Measurements from ENCODE around the gene SCRN1.

Gene SCRN1

DNA sequence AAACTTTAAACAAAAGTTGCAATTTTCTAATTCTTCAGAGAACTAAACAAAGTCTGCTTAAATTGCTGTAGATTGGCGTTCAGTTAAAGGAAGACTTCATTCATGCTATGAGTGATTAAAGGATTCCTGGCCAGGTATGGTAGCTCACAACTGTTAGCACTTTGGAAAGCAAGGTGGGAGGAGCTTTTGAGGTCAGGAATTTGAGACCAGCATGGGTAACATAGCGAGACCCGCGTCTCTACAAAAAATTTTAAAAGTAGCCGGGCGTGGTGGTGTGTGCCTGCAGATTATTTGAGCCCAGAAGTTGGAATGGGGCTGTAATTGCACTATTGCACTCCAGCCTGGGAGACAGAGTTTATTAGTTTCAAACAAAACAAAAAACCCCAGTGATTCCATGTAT, 13.5 kb upstream of the SCRN1 start:
- no peak for DNase-seq

DNA sequence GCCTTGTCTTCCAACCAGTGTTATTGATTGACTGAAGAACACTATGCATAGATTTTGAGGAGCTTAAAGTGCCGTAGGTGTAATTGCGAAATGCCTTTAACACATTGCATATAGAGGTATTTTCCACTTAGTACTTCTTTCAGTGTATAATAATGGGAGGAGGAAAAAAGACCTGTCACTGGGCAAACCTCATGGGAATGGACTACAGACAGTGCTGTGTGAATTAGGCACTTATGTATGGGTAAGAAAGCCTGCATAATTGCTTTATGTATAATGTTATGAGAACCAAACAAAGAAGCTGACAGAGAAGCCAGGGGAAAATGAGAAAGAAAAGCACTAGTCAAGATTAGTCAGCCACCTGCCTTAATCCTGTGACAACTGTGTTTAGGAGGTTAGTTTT, 12.4 kb upstream of the SCRN1 start:
- DNase-seq: no peak

DNA sequence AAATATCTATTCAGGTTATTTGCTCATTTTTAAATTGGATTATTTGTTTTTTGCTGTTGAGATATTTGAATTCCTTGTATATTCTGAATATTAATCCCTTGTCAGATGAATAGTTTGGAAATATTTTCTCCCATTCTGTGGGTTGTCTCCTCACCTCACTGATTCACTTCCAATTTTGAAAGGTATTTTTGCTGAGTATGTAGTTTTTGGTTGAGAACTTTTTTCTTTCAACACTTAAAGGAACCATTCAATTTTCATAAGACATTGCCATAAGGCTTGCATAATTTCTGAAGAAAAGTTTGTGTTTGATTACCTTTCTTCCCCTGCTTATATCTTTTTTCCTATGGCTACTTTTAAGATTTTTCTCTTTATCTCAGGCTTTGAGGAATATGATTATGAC, 8.9 kb upstream of the SCRN1 start:
- no peak for DNase-seq

DNA sequence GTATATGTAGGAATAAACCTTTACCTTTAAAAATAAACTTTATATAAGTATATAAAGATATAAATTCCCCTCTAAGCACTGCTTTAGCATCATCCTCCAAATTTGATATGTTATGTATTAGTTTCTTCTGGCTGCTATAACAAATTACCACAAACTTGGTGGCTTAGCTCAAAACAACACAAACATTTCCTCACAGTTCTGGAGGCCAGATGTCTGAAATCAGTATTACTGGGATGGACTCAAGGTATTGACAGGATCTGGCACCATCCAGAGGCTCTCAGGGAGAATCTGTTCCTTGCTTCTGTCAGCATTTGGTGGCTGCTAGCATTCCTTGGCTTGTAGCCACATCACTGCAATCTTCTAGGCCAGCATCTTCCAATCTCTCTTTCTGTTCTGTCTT, 6.7 kb upstream of the SCRN1 start:
- no peak for DNase-seq

DNA sequence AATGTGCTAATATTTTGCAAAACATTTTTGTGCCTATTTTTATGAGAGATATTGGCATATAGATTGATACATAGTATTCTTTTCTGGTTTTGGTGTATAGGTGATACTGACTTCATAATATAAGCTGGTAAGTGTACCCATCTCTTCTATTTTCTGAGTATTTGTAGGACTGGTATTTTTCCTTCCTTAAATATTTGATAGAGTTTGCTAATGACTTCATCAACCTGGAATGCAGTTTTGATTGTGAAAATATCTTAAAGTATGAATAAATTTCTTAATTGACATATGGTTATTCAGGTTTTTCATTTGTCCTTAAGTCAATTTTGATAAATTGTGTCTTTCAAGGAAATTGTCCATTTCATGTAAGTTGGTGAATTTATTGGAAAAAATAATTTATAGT, 6.1 kb upstream of the SCRN1 start:
- no peak for DNase-seq

DNA sequence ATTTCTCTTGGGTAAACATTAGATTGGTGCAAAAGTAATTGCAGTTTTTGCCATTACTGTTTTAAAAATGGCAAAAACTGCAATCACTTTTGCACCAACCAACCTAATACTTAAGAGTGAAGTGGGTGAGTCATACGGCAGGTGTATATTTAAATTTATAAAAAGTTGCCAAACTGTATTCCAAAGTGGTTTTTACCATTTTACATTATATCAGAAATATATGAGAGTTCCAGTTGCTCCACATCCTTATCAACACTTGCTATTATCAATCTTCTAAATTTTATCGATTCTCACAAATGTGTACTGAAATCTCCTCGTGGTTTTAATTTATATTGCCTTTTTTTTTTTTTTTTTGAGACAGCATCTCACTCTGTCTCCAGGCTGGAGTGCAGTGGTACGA, 3.5 kb upstream of the SCRN1 start:
- DNase-seq: no peak

DNA sequence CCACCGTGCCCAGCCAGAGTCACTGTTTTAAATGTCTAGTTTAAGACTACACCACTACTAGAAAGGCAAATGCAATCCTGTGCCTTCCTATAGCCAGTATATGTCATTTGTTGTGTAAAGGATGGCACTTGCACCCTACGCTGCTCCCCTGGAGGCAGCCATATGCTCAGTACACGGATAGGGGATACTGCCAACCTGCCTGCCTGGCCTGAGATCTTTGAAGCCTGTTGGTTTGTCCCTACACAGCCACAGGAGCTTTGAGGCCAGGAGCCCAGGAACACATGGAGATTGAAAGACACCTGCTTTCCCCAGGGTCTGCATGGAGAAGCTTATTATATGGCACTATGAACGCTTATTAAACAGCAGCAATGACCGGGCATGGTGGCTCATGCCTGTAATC, 2.3 kb upstream of the SCRN1 start:
- no peak for DNase-seq

DNA sequence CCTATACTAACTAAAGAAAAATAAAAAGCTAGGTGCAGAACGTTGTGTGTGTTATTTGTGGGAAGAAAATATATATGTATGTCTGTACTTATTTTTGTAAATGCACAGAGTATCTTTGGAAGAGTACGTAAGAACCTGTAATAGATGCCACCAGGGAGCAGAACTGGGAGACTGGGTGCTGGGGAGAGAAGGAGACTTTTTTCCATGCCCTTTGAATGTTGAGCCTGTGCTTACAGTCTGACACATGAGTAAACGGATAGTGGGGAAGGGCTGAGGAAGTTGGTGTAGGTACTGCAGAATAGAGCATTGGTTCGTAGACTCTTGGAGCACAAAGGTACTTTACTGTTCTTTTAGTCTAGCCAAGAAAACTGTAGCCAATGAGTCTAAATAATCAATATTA, 1.3 kb upstream of the SCRN1 start:
- DNase-seq: no peak

DNA sequence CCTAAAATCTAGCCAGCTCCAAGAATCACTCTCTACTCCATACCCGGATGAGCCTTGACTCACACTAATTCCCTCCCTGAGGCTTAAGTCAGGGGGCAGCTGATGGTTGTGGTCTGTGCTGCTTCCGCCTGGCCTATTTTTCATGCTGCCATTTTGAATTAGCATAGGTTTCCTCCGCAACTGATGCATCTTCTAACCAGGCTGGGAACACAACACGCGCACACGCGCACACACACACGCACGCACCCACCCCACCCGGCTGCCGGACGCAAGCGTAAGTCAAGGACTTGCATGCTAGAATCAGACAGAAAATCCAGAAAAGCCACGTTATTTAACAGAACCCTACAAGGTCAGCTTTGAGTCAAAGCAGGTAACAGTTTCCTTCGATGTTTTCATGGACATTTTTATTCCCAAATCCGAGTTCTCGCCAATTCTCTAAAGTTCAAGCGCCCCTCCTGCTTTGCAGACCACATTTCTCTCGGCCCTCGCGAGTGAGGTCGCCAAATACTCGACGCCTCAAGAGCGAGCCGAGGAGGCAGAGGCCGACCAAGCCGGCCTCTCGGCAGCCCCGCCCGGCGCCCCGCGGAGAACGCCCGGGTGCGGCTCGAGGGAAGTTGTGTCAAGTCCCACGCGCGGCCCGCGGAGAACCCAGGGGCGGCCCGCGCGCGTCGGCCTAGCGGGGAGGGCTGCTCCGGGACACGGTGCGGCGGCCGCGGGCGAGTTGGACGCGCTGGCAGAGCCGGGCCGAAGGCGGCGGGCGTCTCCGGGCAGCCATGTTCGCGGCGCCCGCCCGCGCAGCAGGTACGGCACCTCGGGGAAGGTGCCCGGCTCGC, 961 bp downstream of the SCRN1 start:
- DNase-seq: peak; percentile 12

DNA sequence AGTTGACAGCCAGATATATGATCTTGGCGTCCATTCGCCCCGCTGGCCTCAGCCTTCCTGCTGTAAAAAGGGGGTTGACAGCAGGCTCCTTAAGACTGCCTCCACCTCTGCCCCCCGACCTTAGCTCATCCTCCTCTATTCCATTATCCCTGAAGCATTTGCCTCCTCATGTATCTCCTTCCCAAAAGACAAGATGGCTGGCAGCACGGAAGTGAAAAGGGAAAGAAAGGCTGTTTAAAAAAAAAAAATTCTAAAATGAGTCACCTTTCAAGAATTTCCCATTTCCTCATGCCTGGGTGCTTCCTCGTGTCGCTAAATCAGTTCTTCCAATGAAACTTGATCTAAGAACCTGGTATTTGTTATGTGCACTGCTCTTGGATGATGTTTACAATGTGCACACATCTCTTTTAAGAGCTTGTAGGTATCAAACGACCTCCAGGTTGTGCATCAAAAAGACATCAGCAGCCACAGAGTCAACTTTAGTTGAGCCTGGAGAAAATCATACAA, 1.7 kb downstream of the SCRN1 start:
- DNase-seq: no peak

DNA sequence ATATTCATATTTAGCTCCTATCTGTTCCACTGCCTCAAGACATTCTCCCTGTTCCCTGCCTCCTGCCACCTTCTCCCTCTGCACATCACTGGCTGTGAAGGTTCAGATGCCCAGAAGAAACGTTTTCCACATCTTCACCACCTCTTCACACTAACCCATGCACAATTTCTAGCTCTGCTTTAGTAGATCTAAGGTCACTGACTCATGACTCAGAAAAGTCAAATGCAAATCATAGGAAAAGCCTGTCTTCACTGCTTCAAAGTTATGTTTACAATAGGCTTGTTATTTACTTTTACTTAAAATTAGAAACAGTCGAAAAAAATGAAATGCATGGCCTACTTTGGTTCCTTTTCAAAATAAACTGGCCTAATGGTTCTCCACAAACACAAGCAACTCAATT, 2.5 kb downstream of the SCRN1 start:
- no peak for DNase-seq

DNA sequence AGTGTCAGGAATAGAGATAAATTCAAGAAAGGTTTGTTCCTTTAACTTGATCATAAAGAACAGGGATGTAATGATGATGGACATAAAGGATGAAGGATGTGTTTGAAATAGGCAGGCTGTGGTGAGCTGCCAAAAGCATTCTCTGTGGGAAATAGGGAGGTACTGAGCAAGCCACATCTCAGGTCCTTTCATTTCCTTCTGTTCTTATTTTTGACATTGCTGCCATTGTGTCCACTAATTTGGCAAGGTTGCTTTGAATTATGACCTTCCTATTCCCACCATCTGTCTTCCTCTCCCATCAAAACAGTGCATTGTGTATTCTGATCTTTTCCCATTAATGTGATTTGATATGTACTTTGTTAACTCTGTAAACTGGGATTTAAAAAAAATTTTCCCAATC, 9.4 kb downstream of the SCRN1 start:
- DNase-seq: no peak

DNA sequence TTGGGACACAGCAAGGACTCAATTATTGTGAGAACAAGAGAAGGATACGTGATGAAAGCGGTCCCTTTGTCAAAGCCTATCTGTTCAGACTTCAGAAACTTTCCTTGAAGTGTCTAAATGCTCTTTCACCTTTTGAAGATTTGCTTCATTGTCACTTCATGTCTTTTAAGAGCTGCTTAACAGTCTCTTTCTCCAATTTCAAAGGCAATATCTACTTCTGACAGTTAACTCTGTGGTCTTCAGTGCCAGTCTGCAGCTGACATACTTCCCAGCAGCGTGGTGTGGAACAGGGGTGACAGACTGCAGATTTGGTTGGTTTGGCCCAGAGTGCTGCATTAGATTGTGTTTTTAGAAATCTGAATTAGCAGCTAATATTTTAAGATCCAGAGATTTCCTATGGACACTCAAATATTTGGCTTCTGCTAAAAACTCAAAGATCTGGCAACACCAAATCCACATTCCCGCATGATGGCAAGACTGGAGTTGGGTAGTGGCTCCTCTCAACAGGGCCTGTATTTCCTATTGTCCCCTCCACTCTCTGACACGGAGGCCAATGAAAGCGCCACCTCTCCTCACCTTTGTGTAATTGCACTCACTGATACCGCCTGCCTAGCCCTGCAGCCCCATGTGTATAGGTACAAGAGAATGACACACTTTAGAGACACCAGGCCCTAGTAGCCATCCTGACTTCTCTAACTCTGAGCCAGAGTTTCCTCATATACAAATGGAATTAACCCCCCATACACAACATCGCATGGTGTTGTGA, 11.5 kb downstream of the SCRN1 start:
- no peak for DNase-seq

DNA sequence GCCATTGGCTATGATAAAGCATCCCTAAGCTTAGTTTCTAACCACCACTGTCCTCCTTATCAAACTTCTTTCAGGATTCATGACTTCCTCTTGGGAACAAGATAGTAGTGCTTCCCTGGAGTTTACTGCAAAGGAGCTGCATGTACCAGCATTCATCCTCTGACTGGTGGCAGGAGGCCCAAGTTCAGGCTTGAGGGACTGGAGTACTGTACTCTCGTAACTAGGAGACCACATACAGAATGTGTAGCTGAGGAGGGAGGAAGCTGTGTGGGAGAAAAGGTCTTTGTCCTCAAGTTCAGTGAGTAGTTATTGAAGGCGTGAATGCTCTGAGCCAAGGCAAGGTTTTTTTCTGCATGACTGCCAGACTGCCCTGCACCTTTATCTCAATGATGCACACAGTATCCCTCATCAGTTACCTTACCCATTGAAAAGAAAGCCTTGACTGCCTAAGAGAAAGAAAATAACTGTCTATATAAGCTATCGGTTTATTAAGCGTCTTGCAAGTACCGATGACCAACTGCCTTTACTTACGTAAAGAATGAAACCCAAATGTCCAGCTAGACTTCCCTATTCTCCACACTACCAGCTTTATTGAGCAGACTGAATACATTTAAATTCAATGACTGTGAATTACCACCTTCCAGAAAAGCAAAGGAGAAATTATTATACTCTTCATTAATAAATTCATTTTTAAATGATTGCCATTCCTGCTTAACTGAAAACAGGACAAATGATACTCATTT, 12.8 kb downstream of the SCRN1 start:
- no peak for DNase-seq

DNA sequence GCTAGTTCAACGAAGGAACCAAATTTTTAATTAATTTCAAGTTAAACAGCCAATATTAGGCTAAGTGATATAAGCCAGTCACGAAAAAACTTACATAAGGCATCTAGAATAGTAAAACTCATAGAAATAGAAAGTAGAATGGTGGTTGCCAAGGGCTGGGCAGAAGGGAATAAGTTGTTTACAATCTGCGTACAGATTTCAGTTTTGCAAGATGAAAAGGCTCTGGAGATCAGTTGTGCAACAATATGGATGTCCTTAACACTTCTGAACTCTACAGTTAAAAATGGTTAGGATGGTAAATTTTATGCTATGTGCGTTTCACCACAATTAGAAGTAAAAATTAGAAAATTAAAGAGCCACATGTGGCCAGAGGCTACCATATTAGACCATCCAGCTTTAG, 13.3 kb downstream of the SCRN1 start:
- no peak for DNase-seq

DNA sequence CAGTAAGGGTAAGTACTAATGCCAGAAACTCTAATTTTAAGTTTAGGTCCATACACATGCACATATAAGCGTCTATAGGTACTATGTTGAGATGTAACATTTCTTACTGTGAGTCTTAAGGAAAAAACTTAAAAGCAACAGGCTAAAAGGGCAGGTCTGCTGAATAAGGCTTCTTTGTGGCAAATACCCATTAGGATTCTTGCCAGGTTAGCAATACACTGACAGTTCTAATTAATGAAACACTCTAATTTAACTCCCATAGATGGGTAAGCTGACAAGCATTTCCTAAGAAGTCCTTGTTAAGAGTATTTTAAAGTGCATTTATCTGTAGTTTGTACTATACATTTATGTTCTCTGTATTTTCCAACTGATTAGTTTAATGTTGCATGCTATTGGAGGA, 14.0 kb downstream of the SCRN1 start:
- no peak for DNase-seq

DNA sequence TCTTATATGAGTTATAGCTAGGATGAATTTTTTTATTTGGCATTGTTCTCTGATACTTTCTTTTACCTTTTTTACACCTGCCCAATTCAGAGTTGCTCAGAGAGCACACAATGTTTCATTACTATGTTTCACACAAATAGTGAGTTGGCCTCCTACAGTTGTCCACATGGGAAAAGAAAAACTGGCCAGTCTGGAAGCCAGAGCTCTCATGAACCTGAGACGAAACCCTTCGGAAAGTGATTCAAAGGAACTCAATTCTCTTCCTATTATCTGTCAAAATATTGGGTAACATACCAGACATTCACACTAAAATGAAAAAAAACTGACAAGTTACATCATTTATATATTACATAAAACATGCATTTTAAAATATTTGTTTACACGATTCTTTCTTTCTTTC, 15.3 kb downstream of the SCRN1 start:
- no peak for DNase-seq

DNA sequence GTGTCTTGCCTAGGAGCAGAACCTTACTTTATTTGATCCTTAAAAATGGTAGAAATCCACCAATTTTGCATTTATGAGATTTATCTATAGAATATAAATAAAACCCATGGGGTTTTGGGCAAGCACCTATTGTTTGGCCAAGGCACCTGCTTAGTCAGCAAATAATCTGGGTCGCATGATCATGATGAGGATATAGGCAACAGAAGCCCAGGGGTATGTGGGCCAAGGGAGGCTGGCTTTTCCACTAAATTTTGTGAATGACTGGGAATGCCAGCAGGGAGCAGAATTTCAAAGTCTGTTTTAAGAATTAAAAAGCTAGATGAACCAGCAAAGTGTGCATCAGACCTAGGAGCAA, 17.3 kb downstream of the SCRN1 start:
- no peak for DNase-seq

DNA sequence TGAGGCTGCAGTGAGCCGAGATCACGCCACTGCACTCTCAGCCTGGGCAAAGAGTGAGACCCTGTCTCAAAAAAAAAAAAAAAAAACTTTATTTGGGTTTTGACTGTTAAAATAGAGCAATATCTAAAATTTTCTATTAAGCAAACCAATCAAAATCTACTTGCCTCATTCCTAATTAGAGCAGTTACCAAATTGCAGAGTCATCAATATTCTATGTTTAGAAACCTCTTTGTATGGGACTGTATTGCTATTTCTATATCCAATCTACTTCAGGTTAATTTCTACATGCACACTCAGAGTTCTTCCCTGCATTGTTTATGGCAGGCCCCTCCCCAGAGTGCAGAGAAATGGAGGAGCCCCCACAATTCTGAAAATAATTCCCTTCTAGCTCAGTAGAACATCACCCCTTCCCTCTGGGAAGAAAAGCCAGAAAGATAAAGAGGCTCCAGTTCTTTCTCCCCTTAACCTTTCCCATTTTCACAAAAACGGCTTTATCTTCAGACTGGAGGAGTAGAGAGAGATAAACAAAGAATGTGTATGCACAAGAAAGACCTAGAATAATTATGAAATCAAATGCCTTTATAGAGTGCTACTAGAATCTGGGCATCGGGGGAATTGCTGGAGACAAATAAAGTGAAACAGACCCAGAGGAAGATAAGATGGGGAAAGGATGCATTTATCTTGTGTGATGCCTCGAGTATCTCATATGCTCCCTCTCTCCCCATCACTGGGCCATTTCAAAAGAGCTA, 17.9 kb downstream of the SCRN1 start:
- no peak for DNase-seq

DNA sequence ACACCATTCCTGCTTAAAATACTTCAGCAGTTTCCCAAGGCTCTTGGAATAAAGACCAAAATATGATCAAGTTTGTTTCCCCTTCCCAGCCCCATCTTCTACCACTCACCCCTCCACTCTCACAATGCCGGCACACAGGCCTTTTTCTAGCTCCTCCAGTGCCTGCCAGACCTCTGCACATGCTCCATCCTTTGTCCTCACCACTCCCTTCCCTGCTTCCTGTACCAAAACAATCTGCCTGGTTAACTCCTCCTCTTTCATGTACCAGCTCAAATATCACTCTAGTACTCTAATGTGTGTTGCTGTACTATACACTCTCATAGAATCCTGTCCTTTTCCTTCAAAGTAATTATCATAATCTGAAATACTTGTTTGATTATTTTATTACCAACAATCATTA, 19.4 kb downstream of the SCRN1 start:
- no peak for DNase-seq

DNA sequence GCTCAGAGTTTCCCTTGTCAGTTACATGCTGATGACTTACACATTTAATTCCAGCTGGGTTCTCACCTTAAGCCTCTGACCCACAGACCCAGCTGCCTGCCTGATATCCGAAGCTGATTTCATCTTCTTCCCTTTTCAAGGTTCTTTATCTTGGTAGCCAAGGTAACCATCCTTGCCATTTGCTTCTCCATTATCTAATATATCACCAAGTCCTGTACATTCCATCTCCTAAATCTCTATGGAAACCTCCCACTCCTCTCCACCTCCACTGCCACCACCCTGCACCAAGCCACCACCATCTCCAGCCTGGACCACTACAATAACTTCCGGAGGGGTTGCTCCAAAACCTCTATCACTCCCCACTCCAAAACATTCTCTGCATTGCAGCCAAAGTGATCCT, 19.9 kb downstream of the SCRN1 start:
- no peak for DNase-seq

DNA sequence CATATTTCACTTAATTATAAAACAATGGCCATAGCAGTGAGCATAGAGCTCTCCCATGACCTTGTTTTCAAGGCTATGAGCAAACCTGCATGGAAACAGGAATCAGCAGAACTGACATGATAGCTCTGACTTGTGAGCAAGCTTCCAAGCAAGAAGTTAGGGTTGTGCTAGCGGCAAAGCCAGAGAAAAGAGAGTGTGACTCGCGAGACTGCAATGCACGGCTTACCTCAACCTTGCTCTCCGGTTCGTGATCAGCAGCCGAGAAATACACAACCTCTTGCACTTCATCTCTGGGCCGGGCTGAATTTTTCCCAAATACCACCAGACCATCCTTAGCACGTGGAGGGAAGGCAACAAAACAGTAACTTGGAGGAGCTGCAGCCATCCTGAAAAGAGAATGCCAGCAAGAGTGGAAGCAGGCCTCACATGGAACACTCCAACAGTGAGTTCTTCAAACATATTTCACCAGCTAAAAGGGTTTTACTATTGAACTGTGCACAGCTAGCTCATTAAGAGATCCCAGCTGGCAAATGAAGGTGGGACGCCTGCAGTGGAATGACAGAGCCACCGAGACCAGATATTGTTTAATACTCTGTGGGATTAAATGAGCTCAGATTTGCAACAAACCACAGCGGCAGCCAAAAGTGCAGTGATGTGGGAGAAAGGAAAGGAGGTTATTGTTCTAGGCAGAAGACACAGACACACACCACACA, 20.8 kb downstream of the SCRN1 start:
- no peak for DNase-seq
